NB4 (cell line): ENCODE results near the gene USH1C.

Experiments used
- CTCF ChIP-seq: IDR thresholded peaks from one replicate; pipeline ENCODE4 v1.5.1; 2012; ENCODE audit warnings: low read depth, low read length
- MAX ChIP-seq: IDR thresholded peaks from 2 replicates; pipeline ENCODE4 v1.6.1; 2011; ENCODE audit warnings: low read depth, low read length
- POLR2A ChIP-seq: IDR thresholded peaks from 2 replicates; pipeline ENCODE4 v1.6.1; 2011; ENCODE audit warnings: mild to moderate bottlenecking; ENCODE audit not compliant: insufficient read length; ENCODE audit errors: extremely low read depth

DNA sequence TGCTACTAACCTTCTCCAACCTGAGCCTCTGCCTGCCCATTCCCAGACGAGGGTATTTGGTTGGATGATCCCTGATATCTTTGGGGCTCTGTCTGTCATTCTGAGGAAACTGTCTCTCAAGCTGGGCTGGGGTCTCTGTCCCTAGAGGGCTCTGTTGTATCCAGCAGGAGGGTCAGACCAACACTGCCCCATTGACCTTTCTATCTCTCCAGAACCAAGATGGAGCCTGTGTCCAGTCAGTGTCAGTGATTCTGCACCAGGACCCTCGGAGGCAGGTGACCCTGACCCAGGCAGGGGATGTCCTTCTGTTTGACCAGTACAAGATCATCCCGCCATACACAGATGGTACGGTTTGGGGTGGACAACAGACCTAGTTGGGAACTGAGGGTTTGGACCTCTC lies 24.7 kb upstream of the USH1C start:
- TF ChIP-seq POLR2A (no peak), CTCF (no peak), MAX (no peak)
